Stimulated activated CD4-positive, alpha-beta T cell treated with anti-CD3 and anti-CD28 coated beads, TNF-alpha, amount 100 ng/mL, for 4 hours (primary cell): ENCODE data around the gene WLS.

Experiments
- DNase-seq, 3 experiments: peaks; one replicate each; pipeline ENCODE4 v3.0.0-alpha.2; 2020; ENCODE audit warnings: low read depth in 3 of 3

Gene WLS

GRCh38 chr1:68085752-68086151 lies 146.6 kb downstream of the WLS start:
- DNase-seq = no peak

GRCh38 chr1:68083686-68084085 lies 148.6 kb downstream of the WLS start:
- DNase-seq = no peak

- no peak for DNase-seq
Measured at GRCh38 chr1:68081775-68082283, 150.5 kb downstream of the WLS start.

- no peak for DNase-seq
Measured at GRCh38 chr1:68078647-68079046, 153.7 kb downstream of the WLS start.
